Neuronal stem cell (in vitro differentiated cells): ENCODE measurements around the gene KLHL22.

Source experiments
- DNase-seq: peaks from one replicate; pipeline ENCODE4 v3.0.0-alpha.2; 2013; ENCODE audit warnings: low spot score
- H2AFZ ChIP-seq: one replicate; pipeline ENCODE4 v1.6.1; 2013; ENCODE audit warnings: mild to moderate bottlenecking, low read length, inconsistent platforms
- H2AK5ac ChIP-seq: 2 replicates; pipeline ENCODE4 v1.6.1; 2013; ENCODE audit warnings: low read depth, mild to moderate bottlenecking, inconsistent platforms, low read length, moderate library complexity, mixed read lengths
- H2BK120ac ChIP-seq: 2 replicates; pipeline ENCODE4 v1.6.1; 2013; ENCODE audit warnings: low read depth, mild to moderate bottlenecking, inconsistent platforms, low read length, moderate library complexity, mixed read lengths
- H2BK12ac ChIP-seq: one replicate; pipeline ENCODE4 v1.6.1; 2013; ENCODE audit warnings: low read length, inconsistent platforms
- H2BK15ac ChIP-seq: 2 replicates; pipeline ENCODE4 v1.6.1; 2013; ENCODE audit warnings: mild to moderate bottlenecking, low read length, inconsistent platforms, mixed read lengths
- H2BK5ac ChIP-seq: one replicate; pipeline ENCODE4 v1.6.1; 2013; ENCODE audit warnings: inconsistent platforms, mild to moderate bottlenecking, low read length, moderate library complexity
- H3K14ac ChIP-seq: one replicate; pipeline ENCODE4 v1.6.1; 2013; ENCODE audit warnings: low read length, inconsistent platforms
- H3K18ac ChIP-seq: 2 replicates; pipeline ENCODE4 v1.6.1; 2013; ENCODE audit warnings: low read length, inconsistent platforms
- H3K23ac ChIP-seq: 2 replicates; pipeline ENCODE4 v1.6.1; 2013; ENCODE audit warnings: low read depth, mild to moderate bottlenecking, mixed read lengths, low read length, inconsistent platforms; ENCODE audit not compliant: poor library complexity
- H3K27ac ChIP-seq: replicated peaks from 3 replicates; pipeline ENCODE4 v1.5.1; 2013; ENCODE audit warnings: low read length, inconsistent platforms
- H3K27me3 ChIP-seq, 3 experiments: 2 replicates each; pipeline ENCODE4 v1.6.1; 2013; ENCODE audit warnings: low read length in 3 of 3, mild to moderate bottlenecking in 2 of 3, inconsistent platforms in 1 of 3, low read depth in 1 of 3, mixed read lengths in 1 of 3, moderate library complexity in 1 of 3; ENCODE audit not compliant: control insufficient read depth in 3 of 3, insufficient read depth in 3 of 3
- H3K36me3 ChIP-seq, 2 donors: replicated peaks in 1 of 2; 2 replicates each; pipeline ENCODE4 v1.6.1; 2013; ENCODE audit warnings: low read length in 2 of 2; ENCODE audit not compliant: control insufficient read depth in 2 of 2, insufficient read depth in 2 of 2
- H3K4ac ChIP-seq: 2 replicates; pipeline ENCODE4 v1.6.1; 2013; ENCODE audit warnings: inconsistent platforms, mild to moderate bottlenecking, low read length, moderate library complexity
- H3K4me1 ChIP-seq, 2 donors: 1 replicate in 1 of 2; 2 replicates in 1 of 2; pipeline ENCODE4 v1.6.1; 2013; ENCODE audit warnings: low read length in 2 of 2, low read depth in 1 of 2; ENCODE audit not compliant: control insufficient read depth in 2 of 2, insufficient read depth in 1 of 2
- H3K4me2 ChIP-seq: one replicate; pipeline ENCODE4 v1.6.1; 2013; ENCODE audit warnings: mild to moderate bottlenecking, low read length, inconsistent platforms; ENCODE audit not compliant: insufficient read depth, poor library complexity, severe bottlenecking
- H3K4me3 ChIP-seq, 2 donors: 2 replicates each; pipeline ENCODE4 v1.5.1; 2013; ENCODE audit warnings: low read length in 2 of 2, mild to moderate bottlenecking in 2 of 2, inconsistent platforms in 1 of 2, moderate library complexity in 1 of 2
- H3K79me1 ChIP-seq: one replicate; pipeline ENCODE4 v1.6.1; 2013; ENCODE audit warnings: low read depth, mild to moderate bottlenecking, inconsistent platforms, low read length, moderate library complexity
- H3K9ac ChIP-seq: one replicate; pipeline ENCODE4 v1.6.1; 2013; ENCODE audit warnings: mild to moderate bottlenecking, low read depth, low read length, inconsistent platforms; ENCODE audit not compliant: poor library complexity
- H3K9me3 ChIP-seq, 2 donors: replicated peaks in 1 of 2; 2 replicates each; pipeline versions ENCODE3 to v1.6.1; 2013; ENCODE audit warnings: low read length in 2 of 2, mild to moderate bottlenecking in 2 of 2, inconsistent platforms in 1 of 2, low read depth in 1 of 2, mixed read lengths in 1 of 2, moderate library complexity in 1 of 2; ENCODE audit not compliant: control insufficient read depth in 2 of 2, insufficient read depth in 1 of 2
- H4K8ac ChIP-seq: one replicate; pipeline ENCODE4 v1.6.1; 2013; ENCODE audit warnings: low read depth, mild to moderate bottlenecking, inconsistent platforms, low read length, moderate library complexity
- H4K91ac ChIP-seq: one replicate; pipeline ENCODE4 v1.6.1; 2013; ENCODE audit warnings: low read length, low read depth, mild to moderate bottlenecking, inconsistent platforms; ENCODE audit not compliant: poor library complexity
- WGBS, 2 donors: extraction: QIAGEN DNeasy Blood & Tissue Kit; methylation state at CpG; one replicate each; pipeline ENCODE4 v1.1.7; 2013; ENCODE audit warnings: missing lambda C conversion rate in 2 of 2, mixed read lengths in 1 of 2; ENCODE audit not compliant: insufficient read length in 2 of 2, insufficient replicate concordance in 1 of 2; ENCODE audit errors: extremely low coverage in 2 of 2; 5-methylcytosine and 5-hydroxymethylcytosine counted together

Gene KLHL22

GRCh38 chr22:20430101-20430719 is 65.4 kb downstream of the KLHL22 start:
- DNase-seq: no peak
- Histone ChIP-seq H3K18ac (peak overlapping the region; percentile 95), H2BK15ac (peak overlapping the region; percentile 18), H3K4me3 (peak overlapping the region in 1 of 2 donors; percentile 66), H3K79me1 (peaks cover 6% of the 10 kb centered on the region), H3K27me3 (peaks cover 0 to 81% (median 24%) of the 10 kb centered on the region in 3 experiments), H4K8ac (peak overlapping the region; percentile 68), H3K9me3 (peaks cover 0 to 11% of the 10 kb centered on the region in 2 donors), H3K4ac (no peak overlapping the region), H2AFZ (no peak overlapping the region), H3K4me2 (peak overlapping the region; percentile 78), H2BK5ac (no peak overlapping the region), H2BK120ac (no peak overlapping the region), H3K14ac (peak overlapping the region; percentile 75), H3K23ac (peak overlapping the region; percentile 100), H2AK5ac (peak overlapping the region; percentile 75), H3K36me3 (peaks cover 2 to 70% of the 10 kb centered on the region in 2 donors), H4K91ac (peak overlapping the region; percentile 53), H2BK12ac (no peak overlapping the region), H3K9ac (peak overlapping the region; percentile 95), H3K4me1 (peaks cover 0 to 20% of the 10 kb centered on the region in 2 donors), H3K27ac (no peak overlapping the region)
- WGBS, 2 donors: no CpG with 5 or more reads among the region's 37 CpGs

GRCh38 chr22:20429254-20430100 is 66.1 kb downstream of the KLHL22 start:
- Histone ChIP-seq H2BK120ac (no peak overlapping the region), H3K4me2 (peak overlapping the region; percentile 66), H3K27me3 (peaks cover 0 to 73% (median 24%) of the 10 kb centered on the region in 3 experiments), H3K4ac (no peak overlapping the region), H3K4me3 (peak overlapping the region in 1 of 2 donors; percentile 73), H2BK15ac (peak overlapping the region; percentile 85), H2AFZ (no peak overlapping the region), H3K9ac (peak overlapping the region; percentile 77), H3K23ac (peak overlapping the region; percentile 100), H3K27ac (no peak overlapping the region), H3K18ac (peak overlapping the region; percentile 93), H3K14ac (peak overlapping the region; percentile 100), H3K4me1 (peaks cover 0 to 20% of the 10 kb centered on the region in 2 donors), H4K8ac (no peak overlapping the region), H3K9me3 (peaks cover 0 to 11% of the 10 kb centered on the region in 2 donors), H4K91ac (no peak overlapping the region), H2BK5ac (no peak overlapping the region), H2AK5ac (peak overlapping the region; percentile 75), H2BK12ac (peak overlapping the region; percentile 99), H3K79me1 (peaks cover 6% of the 10 kb centered on the region), H3K36me3 (peaks cover 2 to 70% of the 10 kb centered on the region in 2 donors)
- peak; percentile 72 for DNase-seq
- WGBS, 2 donors: no CpG with 5 or more reads among the region's 75 CpGs

- Histone ChIP-seq H3K36me3 (peaks cover 2 to 69% of the 10 kb centered on the region in 2 donors), H3K9me3 (peaks cover 0 to 11% of the 10 kb centered on the region in 2 donors), H3K14ac (peak overlapping the region; percentile 71), H2BK12ac (peak overlapping the region; percentile 84), H3K23ac (peak overlapping the region; percentile 100), H3K4ac (peak overlapping the region; percentile 53), H3K9ac (peak overlapping the region; percentile 77), H2BK5ac (no peak overlapping the region), H3K4me1 (peaks cover 1 to 20% of the 10 kb centered on the region in 2 donors), H3K79me1 (peaks cover 6% of the 10 kb centered on the region), H2AFZ (no peak overlapping the region), H3K27me3 (peaks cover 0 to 65% (median 24%) of the 10 kb centered on the region in 3 experiments), H4K8ac (peak overlapping the region; percentile 43), H2BK120ac (no peak overlapping the region), H3K27ac (no peak overlapping the region), H3K4me2 (peak overlapping the region; percentile 49), H4K91ac (no peak overlapping the region), H3K4me3 (peak overlapping the region in 1 of 2 donors; percentile 37), H2BK15ac (no peak overlapping the region), H3K18ac (peak overlapping the region; percentile 87), H2AK5ac (peak overlapping the region; percentile 66)
- WGBS, 2 donors: no CpG with 5 or more reads among the region's 23 CpGs
- no peak for DNase-seq
Measured at GRCh38 chr22:20428496-20429253, 66.9 kb downstream of the KLHL22 start.
